ENCODE measurements around the gene SLC25A11.
A peak's percentile ranks its signal among the peaks of the same experiment; 100 is the strongest.

Gene SLC25A11

GRCh38 chr17:4967539-4968485 is 28.0 kb upstream of the SLC25A11 start, which contains the start of gene SPAG7:
Gene SPAG7, minus strand, starts transcription at chr17:4967817. Its CDS starts 13 bp downstream, at chr17:4967804.
- TF ChIP-seq CTCF (IDR thresholded peaks at IDR 0.05; ENCODE audit: control extremely low read depth, extremely low read depth, low read depth, missing control alignments), result no peak
- ChIA-PET POLR2A (interaction anchor here (0.5 to 2.7 kb wide), 13 partner anchors 10 to 405 kb away, joined by 3 to 34 read pairs (median 4); partner anchors contain the start of genes ENO3, INCA1, PFN1 and RNF167), CTCF (interaction anchor here (1.1 to 5.5 kb wide), 14 partner anchors 11 to 270 kb away, joined by 3 to 47 read pairs (median 8); partner anchors contain the start of genes ARRB2, CAMTA2, CHRNE and RNF167)
- peak; percentile 96 for DNase-seq (ENCODE audit: extremely low spot score)

- DNase-seq (ENCODE audit: extremely low spot score), result peak; percentile 97
- CTCF ChIA-PET, result interaction anchor here (1.1 to 5.5 kb wide), 14 partner anchors 10 to 271 kb away, joined by 3 to 47 read pairs (median 8); partner anchors contain the start of genes ARRB2, CAMTA2, CHRNE and RNF167
- POLR2A ChIA-PET, result interaction anchor here (0.6 to 2.7 kb wide), 12 partner anchors 9 to 405 kb away, joined by 3 to 34 read pairs (median 5); partner anchors contain the start of genes ENO3, INCA1, PFN1 and RNF167
- TF ChIP-seq CTCF (IDR thresholded peaks at IDR 0.05; ENCODE audit: control extremely low read depth, extremely low read depth, low read depth, missing control alignments), result no peak
These were observed 27.1 kb upstream of the SLC25A11 start for GRCh38 chr17:4966844-4967538.

- TF ChIP-seq CTCF (IDR thresholded peaks at IDR 0.05; ENCODE audit: control extremely low read depth, extremely low read depth, low read depth, missing control alignments), result no peak
- POLR2A ChIA-PET, result interaction anchor here (2.3 to 2.7 kb wide), 3 partner anchors 10 to 25 kb away, joined by 9 to 34 read pairs (median 25); partner anchors contain the start of genes ENO3, PFN1, RNF167 and SLC25A11
- DNase-seq (ENCODE audit: extremely low spot score), result no peak
- CTCF ChIA-PET, result interaction anchor here (1.0 to 3.3 kb wide), 6 partner anchors 8 to 56 kb away, joined by 4 to 35 read pairs (median 10); partner anchors contain the start of gene CAMTA2
These were observed 25.6 kb upstream of the SLC25A11 start for GRCh38 chr17:4965311-4965986.

GRCh38 chr17:4960279-4960922 is 20.6 kb upstream of the SLC25A11 start:
- DNase-seq (ENCODE audit: extremely low spot score), result no peak
- POLR2A ChIA-PET, result interaction anchor here (0.7 kb wide), 1 partner anchor 176 kb away, joined by 4 read pairs; no protein-coding TSS in a partner anchor
- CTCF ChIA-PET, result interaction anchor here (1.1 kb wide), 1 partner anchor 52 kb away, joined by 3 read pairs; no protein-coding TSS in a partner anchor
- TF ChIP-seq CTCF (IDR thresholded peaks at IDR 0.05; ENCODE audit: control extremely low read depth, extremely low read depth, low read depth, missing control alignments), result no peak

GRCh38 chr17:4959261-4959965 is 19.6 kb upstream of the SLC25A11 start:
- POLR2A ChIA-PET, result no interaction called here
- no peak for DNase-seq (ENCODE audit: extremely low spot score)
- TF ChIP-seq CTCF (IDR thresholded peaks at IDR 0.05; ENCODE audit: control extremely low read depth, extremely low read depth, low read depth, missing control alignments), result no peak
- CTCF ChIA-PET, result interaction anchor here (1.1 to 3.9 kb wide), 2 partner anchors 7 to 51 kb away, joined by 3 to 35 read pairs; partner anchors contain the start of gene SPAG7
